SIG-M5 treated with dmso at 0.1 percent for 504 hours (cell line): ENCODE results near the gene ADGRG7.
"Not testable (repeated sequence)": the region's sequence is repeated elsewhere in the genome, so short reads cannot be mapped to it uniquely, and the experiment has no call there.

Source experiments
- DNase-seq: peaks from one replicate; lab custom pipeline; 2025; ENCODE audit not compliant: unreplicated experiment; lab: John Stamatoyannopoulos, UW

ADGRG7 gene

DNA sequence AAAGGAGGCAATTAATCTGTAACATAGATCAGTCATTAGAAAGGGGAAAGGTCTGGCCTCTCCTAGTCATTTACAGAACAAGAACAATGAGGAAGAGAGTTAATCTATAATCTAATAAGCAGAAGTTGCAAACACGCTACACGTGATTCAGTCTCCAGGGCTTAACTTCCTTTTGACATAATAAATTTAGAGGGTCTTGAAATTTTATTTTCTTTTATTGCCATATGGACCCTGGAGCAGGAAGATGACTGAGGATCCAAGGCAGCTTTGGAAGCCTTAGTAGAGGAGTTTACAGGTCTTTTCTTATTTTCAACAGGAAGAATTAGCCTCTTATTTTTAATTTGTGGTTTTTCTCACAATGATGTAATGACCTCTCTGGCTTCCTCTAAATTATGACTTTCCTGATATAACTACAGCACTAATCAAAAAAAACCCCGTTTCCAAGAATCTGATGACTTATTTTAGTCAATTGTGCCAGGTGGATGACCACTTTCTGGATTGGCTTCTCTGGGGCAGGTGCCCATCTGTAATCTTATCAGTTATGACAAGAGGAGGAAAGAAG, 32.2 kb downstream of the ADGRG7 start:
- no peak for DNase-seq

DNA sequence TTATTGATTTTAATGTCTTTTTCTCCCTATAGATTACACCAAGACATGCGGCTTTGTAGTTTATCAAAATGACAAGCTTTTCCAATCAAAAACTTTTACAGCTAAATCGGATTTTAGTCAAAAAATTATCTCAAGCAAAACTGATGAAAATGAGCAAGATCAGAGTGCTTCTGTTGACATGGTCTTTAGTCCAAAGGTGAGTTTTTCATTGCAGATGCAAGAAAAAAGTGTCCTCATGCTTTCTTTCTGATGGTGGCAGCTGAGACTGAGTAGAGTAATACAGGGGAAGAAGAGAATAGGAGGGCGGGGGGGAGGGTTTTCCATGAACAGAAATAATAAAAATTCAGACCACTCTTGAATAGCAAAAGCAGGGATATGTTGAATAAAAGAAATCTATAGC, 36.5 kb downstream of the ADGRG7 start:
- no peak for DNase-seq

DNA sequence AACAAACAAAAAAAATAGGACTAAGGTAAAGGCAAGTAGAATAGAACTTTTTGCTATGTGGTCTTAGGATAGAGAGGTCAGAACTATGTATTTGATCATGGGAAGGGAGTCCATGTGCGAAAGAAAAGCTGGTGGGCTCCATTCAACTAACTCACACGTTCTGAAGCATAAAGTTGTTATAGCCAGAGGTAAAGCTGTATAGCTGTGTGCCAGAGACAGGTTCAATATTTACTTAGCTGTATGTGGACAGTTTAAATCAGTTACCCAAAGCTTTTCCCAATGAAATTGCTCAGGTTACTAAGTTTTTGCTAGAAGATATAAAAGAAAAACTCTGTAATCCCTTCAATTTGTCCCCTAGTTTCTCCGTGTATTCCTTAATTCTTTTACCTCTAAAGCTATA, 37.8 kb downstream of the ADGRG7 start:
- no peak for DNase-seq

DNA sequence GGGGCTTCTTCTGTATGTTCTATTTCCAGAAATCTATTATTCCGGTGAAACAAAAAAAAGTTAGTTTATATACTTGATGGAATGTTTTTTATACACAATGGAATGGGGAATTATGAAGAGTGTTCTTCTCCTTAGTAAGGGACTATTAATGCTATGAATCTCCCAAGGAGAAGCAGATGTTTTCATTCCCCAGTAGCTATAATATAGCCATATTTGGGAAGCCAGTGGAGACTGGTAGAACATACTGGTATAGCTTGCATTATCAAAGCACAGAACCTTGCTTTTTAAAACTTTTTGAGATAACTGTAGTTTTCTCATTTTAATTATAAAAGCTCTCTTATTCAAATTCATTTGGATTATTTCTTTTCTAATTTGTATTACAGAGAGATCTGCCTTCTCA, 38.3 kb downstream of the ADGRG7 start:
- DNase-seq: no peak

DNA sequence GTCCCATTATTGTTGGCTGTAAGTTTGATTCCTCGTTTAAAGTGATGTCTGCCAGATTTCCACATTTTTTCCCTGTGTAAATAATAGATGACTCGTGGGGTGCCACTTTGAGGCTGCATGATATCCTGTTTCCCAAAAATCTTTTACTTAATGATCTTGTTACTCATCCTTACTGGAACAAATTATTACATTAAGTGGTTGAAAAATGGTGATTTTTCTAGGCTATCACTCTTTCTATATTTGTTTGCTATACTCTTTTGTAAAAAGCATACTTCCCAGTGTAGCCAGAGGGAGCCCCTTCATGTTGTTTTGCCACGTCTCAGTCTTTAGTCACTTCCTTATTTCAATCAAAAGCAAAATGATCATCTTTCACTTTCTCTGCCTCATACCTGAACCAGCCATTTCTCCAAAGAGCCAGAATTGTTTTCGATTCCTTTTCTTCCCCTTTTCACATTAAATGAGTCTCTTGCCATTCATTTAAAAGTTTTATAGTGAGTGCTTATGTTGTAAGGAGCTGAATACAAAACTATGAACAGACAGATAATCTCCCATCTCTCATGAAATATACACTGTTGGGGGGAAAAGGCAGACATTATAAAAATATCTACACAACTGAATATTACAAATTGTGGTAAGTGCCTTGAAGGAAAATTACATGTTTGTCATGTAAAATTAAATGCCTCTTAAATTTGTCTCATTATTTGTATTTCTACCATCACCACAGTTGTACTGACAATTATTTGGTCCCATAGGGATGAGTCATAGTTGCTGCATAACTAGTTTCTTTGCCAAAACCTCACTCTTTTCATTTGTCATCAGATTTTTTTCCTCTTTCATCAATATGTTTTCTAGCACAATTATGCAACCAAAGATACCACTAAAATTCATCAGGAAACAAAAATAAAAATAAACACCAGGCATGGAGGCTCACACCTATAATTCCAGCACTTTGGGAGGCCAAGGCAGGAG, 41.5 kb downstream of the ADGRG7 start:
- DNase-seq: peak; percentile 74

DNA sequence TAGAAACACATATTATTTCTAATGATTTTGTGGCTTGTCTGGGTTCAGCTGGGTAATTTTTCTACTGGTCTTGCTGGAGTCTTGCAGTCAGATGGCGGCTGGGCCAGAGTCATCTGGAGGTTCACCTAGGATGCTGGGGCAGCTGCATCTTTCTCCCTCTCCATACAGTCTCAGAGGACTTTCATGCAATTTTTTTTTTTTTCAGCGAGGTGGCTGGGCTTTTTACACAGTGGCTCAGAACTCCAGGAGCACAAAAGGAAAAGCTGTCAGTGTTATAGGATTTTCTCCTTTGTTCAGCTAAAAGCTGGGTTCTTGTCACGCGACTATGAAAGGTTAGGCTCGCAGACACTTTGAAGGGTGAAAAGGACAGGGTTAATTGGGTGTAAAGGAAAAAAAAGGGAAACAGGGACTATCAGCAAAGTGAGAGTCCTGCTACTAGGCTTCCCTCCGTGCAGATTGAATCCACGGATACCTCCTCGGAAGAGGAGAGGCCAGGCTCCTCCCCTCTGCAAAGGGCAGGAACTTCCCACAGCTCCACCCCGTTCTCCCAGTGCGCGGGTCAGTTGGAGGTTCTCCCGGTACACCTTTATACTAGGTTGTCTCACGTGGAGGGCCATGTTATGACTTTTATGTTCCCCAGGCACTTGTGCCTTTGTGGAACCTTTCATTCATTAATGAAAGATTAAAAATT, 44.3 kb downstream of the ADGRG7 start:
- no peak for DNase-seq

DNA sequence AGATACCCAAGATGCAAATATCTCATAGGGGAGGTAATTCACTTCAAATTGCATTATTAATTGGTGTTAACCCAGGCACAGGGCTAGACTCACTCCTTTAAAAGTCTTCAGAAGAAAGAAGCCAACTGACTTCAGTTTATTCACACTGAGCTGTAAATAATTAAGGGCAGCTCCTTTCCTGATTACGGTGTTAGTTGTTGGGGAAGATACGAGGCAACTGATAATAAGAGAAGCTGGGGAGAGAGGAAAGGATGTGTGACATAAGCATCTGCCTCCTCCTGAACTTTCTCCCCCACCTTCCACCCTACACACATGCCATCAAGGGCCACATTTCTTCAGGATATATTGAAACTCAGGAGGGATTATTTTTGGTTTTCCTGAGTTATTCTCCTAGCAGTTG, 47.5 kb downstream of the ADGRG7 start:
- no peak for DNase-seq

DNA sequence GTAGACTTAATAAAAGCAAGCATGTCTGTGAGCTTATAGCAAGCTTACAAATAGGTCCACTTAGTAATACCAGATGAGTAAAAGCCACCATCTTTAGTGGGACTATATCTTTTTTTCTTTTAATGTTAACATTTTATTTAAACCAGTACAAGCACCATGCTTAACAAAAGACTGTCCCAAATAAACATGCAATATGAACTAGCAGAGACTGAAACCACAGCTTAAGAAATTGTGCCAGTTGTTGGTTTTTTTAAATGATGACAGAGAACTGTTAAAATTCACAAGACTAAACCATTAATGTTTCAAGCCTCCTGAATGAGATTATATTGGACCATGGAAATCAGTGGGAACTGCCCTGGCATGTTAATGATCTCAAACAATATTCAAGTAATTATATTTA, 51.9 kb downstream of the ADGRG7 start:
- not testable (repeated sequence) for DNase-seq

DNA sequence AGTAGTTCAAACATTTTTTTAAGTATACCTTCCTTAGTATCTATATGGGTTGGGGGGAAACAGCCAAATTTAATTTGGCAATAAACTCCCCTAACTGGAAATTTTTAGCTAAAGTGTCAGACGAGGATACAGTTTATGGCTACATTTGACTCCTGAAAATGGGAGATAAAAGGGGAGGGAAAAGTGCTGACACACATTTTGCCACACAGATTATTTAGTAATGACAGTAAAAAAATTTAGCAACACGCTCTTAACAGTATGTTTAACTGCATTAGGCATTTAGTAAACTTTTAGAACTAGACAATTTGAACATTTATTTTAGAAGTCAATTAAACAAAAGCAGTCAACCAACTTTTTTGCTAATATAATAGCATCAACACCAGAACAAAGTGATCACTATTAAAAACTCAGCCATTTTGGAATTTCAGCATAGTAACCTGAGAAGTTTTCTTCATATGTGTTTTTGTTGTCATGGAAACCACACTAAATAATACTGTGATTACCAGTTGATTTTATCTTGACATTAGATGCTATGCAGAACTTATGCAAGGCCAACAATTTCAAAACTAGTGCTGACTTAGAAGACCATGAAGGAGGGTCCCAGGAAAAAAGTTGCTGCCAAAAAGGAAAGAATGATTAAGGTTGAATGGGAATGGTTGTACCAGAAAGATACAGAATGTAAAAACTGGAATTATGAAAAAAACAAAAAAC, 52.9 kb downstream of the ADGRG7 start:
- DNase-seq: no peak

DNA sequence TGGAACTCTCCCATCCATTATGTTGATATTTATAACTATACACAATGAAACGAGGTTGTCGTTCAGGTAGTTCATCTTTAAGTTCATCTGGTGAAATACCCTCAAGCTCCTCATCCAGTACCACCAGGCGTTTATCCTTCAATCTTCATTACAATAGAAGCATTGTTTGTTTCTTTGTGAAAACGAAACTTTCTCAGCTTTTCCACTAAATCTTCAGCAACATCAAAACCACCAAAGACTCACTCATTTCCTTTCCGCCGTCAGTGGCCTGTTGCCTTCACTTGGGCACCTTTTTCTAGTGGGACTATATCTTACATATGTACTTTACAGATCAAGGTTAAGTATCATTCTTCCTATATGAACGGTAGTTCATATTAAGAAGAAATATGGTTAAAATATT, 55.8 kb downstream of the ADGRG7 start:
- no peak for DNase-seq

DNA sequence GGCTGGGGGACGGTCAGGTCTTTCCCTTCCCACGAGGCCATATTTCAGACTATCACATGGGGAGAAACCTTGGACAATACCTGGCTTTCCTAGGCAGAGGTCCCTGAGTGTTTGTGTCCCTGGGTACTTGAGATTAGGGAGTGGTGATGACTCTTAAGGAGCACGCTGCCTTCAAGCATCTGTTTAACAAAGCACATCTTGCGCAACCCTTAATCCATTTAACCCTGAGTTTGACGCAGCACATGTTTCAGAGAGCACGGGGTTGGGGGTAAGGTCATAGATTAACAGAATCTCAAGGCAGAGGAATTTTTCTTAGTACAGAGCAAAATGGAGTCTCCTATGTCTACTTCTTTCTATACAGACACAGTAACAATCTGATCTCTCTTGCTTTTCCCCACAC, 57.3 kb downstream of the ADGRG7 start:
- DNase-seq: not testable (repeated sequence)

DNA sequence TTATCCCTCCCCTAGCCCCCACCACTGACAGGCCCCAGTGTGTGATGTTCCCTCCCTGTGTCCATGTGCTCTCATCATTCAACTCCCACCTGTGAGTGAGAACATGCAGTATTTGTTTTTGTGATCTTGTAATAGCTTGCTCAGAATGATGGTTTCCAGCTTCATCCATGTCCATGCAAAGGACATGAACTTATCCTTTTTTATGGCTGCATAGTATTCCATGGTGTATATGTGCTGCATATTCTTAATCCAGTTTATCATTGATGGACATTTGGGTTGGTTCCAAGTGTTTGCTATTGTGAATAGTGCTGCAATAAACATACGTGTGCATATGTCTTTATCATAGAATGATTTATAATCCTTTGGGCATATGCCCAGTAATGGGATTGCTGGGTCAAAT, 57.9 kb downstream of the ADGRG7 start:
- not testable (repeated sequence) for DNase-seq

DNA sequence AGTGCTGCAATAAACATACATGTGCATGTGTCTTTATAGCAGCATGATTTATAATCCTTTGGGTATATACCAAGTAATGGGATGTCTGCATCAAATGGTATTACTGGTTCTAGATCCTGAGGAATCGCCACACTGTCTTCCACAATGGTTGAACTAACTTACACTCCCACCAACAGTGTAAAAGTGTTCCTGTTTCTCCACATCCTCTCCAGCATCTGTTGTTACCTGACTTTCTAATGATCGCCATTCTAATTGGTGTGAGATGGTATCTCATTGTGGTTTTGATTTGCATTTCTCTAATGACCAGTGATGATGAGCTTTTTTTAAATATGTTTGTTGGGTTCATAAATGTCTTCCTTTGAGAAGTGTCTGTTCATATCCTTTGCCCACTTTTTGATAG, 61.6 kb downstream of the ADGRG7 start:
- not testable (repeated sequence) for DNase-seq

DNA sequence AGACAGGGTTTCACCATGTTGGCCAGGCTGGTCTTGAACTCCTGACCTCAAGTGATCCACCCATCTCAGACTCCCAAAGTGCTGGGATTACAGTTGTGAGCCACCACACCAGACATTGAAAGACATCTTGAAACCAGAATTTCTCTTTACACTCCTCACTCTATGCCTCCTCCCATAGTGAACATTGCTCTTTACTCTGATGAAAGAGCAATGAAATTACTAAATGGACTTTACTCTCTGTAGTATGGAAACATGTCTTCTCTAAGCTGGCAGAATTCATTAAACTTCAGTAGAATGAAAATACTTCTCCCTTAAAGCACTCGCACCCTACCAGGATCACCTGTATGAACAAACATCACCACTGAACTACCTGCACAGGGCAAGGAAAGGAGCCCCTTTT, 72.1 kb downstream of the ADGRG7 start:
- DNase-seq: no peak

DNA sequence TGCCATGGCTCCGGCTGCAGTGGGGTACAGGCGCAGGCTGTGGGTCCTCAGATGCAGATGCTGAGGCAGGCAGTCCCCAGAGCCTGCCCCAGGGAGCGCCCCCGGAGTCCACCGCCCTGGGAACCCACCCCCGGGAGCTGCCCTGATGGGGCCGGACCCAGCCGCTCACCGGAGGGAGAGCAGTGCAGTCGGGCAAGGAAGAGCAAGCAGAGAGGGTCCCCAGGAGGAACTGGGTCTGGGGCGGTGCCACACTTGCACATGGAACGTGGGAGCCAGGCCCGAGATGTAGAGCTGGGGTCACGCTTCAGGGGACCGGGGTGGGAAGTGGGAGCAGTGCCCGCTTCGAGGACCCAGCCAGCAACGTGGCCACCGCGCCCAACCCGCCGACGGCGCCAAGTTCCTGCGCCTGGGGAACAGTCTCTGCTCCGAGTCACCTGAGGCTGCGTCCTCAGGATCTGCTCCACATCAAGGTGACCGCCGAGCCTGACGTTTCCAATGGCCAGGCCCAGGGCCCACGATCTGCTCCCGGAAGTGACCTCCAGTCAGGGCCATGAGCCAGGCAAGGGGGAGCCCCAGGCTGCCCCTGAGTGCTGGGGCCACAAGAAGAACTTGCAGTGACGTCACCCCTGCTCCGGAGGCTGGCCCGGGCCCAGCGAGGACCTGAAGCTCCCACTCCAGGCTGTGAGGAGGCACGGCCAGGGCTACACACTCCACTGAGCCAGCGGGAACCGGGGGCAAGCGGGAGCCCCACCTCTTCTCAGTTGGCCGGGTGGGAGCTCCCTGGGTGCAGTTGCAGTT, 72.9 kb downstream of the ADGRG7 start:
- DNase-seq: no peak

DNA sequence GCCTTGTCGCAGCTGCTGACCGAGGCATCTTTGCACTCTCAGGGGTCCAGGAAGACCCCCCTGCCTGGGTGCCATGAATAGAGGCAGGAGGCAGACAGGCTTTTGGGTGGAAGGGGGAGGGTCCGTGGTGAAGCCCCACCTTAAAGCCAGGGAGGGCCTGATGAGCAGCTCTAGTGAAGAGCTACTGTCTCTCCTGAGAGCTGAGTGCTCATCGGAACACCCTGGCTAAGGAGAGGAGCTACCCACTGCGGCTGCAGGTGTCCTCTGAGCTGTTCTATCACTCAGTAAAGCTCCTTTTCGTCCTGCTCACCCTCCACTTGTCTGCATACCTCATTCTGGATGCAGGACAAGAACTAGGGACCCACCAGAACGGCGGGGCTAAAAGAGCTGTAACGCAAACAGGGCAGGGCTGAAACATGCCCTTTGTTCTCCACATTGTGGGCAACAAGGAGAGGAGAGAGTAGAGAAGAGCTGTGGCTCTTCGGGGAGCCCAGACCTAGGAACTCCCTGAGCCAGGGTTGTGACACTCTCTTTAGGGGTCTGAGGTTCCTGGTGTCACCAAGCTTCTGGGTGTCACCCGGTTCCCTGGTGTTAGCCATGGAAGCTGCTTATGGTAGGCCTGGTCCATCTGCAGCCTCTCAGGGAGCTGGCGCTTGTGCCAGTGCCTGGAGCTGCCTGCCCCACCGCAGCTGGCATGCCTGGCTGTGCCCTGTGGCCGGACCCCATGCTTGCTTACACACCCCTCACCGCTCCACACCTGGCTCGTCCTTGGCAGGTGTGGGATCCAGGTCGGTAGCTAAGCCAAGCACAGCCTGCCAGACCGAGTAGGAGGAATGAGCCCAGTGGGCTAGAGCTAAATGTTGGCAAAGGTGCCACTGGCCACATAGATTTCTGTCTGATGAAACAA, 73.7 kb downstream of the ADGRG7 start:
- no peak for DNase-seq

DNA sequence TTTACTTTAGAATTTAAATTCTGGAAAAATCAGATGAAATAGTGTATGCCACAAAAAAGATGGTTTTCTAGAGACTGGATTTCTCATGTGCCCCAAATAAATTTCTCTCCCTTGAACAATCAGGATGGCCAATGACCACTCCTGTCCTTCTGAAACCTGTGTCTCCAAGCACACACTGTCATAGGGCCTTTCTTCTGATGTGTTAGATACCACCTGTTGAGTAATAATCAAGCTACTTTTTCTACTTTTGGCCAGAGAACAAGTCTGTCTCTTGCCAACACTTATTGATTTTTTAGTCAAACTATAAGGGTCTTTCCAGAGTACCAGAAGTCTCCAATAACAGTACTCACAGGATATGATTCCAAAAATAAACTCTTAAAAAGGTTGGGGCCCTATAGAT, 83.8 kb downstream of the ADGRG7 start:
- DNase-seq: no peak

DNA sequence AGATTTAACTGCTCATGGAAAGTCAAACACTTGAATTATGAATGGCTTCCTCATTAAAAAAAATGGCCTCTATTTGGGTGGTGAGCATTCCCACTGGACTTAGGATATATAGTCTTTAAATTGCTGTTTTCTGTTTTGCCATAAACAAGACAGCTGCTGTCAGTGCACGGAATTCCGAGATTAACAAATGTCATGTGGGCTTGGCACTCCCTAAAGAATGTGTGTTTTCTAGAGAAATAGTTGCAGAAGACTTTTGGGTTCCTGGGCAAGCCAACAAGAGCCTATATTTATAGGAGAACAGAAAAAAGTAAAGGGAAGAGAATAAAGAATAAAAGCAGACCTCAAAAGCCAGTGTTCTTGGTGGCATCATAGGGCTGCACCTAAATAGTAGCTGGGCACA, 86.3 kb downstream of the ADGRG7 start:
- DNase-seq: no peak

DNA sequence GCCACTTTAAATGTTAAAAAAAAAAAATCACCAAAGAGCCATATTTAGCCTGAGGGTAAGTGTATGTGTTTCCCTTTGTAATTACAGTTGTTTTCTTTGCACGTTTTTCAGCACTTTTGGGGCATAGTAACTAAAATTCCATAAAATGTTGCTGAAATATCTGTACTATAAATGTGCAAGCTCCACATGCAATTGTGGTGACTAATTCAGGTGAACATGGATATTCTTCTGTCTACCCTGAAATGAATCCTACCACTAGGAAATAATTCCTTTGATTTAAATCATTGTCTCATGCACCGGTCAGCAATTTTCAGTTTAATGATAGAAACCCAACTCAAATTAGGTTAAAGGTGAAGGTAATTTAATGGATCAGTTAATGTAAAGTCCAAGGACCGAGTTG, 86.8 kb downstream of the ADGRG7 start:
- DNase-seq: no peak

DNA sequence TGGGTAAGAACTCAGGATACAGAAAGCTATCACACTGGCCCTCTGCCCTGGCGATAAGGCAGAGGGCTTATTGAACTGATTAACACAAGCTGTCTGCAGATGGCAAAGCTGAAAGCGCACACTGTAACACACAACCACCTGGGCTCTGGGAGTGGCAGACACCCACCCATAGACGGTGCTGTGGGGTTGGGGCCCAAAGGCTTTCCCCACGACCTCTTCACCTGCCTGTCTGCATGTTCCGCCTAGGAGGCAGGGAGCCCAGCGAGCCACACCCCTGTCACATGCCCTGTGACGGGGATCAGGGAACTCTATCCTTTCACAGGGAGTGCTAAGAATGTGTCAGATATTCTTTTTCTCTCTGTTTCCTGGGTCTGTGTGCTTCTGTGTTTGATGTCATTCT, 87.8 kb downstream of the ADGRG7 start:
- DNase-seq: no peak
